Measurements from ENCODE around the gene HOXA13. TPM values are rescaled to one million over a fixed set of nuclear protein-coding genes. Genes with fewer than 3 reads are reported as not detected.

The HOXA13 gene
- total and polyA plus RNA-seq, 4 donors: 0.10 TPM; not detected in 3

- H3K27ac ChIP-seq (ENCODE audit: low read depth, low read length): peak within 1 kb of the TSS; percentile 99
- peaks cover 4% of the 10 kb centered on the region for H3K27me3 ChIP-seq (ENCODE audit: control insufficient read depth, insufficient read depth, low read length)
- H3K36me3 ChIP-seq (ENCODE audit: control insufficient read depth, insufficient read depth, low read length): peaks cover 18% of the 10 kb centered on the region
- peaks cover 74% of the 10 kb centered on the region for H3K4me1 ChIP-seq (ENCODE audit: control insufficient read depth, insufficient read depth, low read length)
- 7% methylated on average over 48 of the region's 53 CpGs for WGBS (ENCODE audit: insufficient coverage)
- no peaks in the 10 kb centered on the region for H3K9me3 ChIP-seq (ENCODE audit: control insufficient read depth, insufficient read depth, low read length)
- peak in 2 of 6 donors; percentile 81 to 96 for DNase-seq (ENCODE audit: low read depth in 4 of 6, low spot score in 6 of 6)
- H3K4me3 ChIP-seq (ENCODE audit: low read depth, low read length): peak within 1 kb of the TSS; percentile 91
Observed at GRCh38 chr7:27151931-27152815, 47.7 kb downstream of the HOXA13 start, which contains the start of gene HOXA3. Gene HOXA3, minus strand, starts transcription at chr7:27152583. Its CDS starts 41,943 bp downstream, at chr7:27110640.

GRCh38 chr7:27151341-27151930 is 48.5 kb downstream of the HOXA13 start:
- Histone ChIP-seq H3K36me3 (ENCODE audit: control insufficient read depth, insufficient read depth, low read length) (peaks cover 23% of the 10 kb centered on the region), H3K27me3 (ENCODE audit: control insufficient read depth, insufficient read depth, low read length) (peaks cover 4% of the 10 kb centered on the region), H3K4me3 (ENCODE audit: low read depth, low read length) (peak overlapping the region; percentile 91), H3K9me3 (ENCODE audit: control insufficient read depth, insufficient read depth, low read length) (no peaks in the 10 kb centered on the region), H3K27ac (ENCODE audit: low read depth, low read length) (peak overlapping the region; percentile 99), H3K4me1 (ENCODE audit: control insufficient read depth, insufficient read depth, low read length) (peaks cover 78% of the 10 kb centered on the region)
- DNase-seq (ENCODE audit: low read depth in 4 of 6, low spot score in 6 of 6): no peak
- WGBS (ENCODE audit: insufficient coverage): under 1% methylated on average over 20 of the region's 27 CpGs

GRCh38 chr7:27150568-27151340 is 49.1 kb downstream of the HOXA13 start:
- H3K4me1 ChIP-seq (ENCODE audit: control insufficient read depth, insufficient read depth, low read length): peaks cover 80% of the 10 kb centered on the region
- H3K27ac ChIP-seq (ENCODE audit: low read depth, low read length): peak overlapping the region; percentile 99
- H3K9me3 ChIP-seq (ENCODE audit: control insufficient read depth, insufficient read depth, low read length): no peaks in the 10 kb centered on the region
- DNase-seq (ENCODE audit: low read depth in 4 of 6, low spot score in 6 of 6): peak in 2 of 6 donors; percentile 94 to 95
- peak overlapping the region; percentile 91 for H3K4me3 ChIP-seq (ENCODE audit: low read depth, low read length)
- WGBS (ENCODE audit: insufficient coverage): under 1% methylated on average over 57 of the region's 58 CpGs
- peaks cover 4% of the 10 kb centered on the region for H3K27me3 ChIP-seq (ENCODE audit: control insufficient read depth, insufficient read depth, low read length)
- H3K36me3 ChIP-seq (ENCODE audit: control insufficient read depth, insufficient read depth, low read length): peaks cover 25% of the 10 kb centered on the region

- no peak for DNase-seq (ENCODE audit: low read depth in 4 of 6, low spot score in 6 of 6)
- Histone ChIP-seq H3K4me1 (ENCODE audit: control insufficient read depth, insufficient read depth, low read length) (peaks cover 82% of the 10 kb centered on the region), H3K27ac (ENCODE audit: low read depth, low read length) (peak overlapping the region; percentile 99), H3K4me3 (ENCODE audit: low read depth, low read length) (peak overlapping the region; percentile 91), H3K27me3 (ENCODE audit: control insufficient read depth, insufficient read depth, low read length) (peaks cover 4% of the 10 kb centered on the region), H3K36me3 (ENCODE audit: control insufficient read depth, insufficient read depth, low read length) (peaks cover 30% of the 10 kb centered on the region), H3K9me3 (ENCODE audit: control insufficient read depth, insufficient read depth, low read length) (no peaks in the 10 kb centered on the region)
- 32% methylated on average over 7 of the region's 13 CpGs for WGBS (ENCODE audit: insufficient coverage)
Observed at GRCh38 chr7:27149842-27150567, 49.9 kb downstream of the HOXA13 start.

- peak overlapping the region; percentile 99 for H3K27ac ChIP-seq (ENCODE audit: low read depth, low read length)
- peak in 2 of 6 donors; percentile 69 to 84 for DNase-seq (ENCODE audit: low read depth in 4 of 6, low spot score in 6 of 6)
- H3K36me3 ChIP-seq (ENCODE audit: control insufficient read depth, insufficient read depth, low read length): peaks cover 30% of the 10 kb centered on the region
- H3K9me3 ChIP-seq (ENCODE audit: control insufficient read depth, insufficient read depth, low read length): no peaks in the 10 kb centered on the region
- WGBS (ENCODE audit: insufficient coverage): 16% methylated on average over 29 of the region's 30 CpGs
- H3K4me3 ChIP-seq (ENCODE audit: low read depth, low read length): peak overlapping the region; percentile 91
- peaks cover 4% of the 10 kb centered on the region for H3K27me3 ChIP-seq (ENCODE audit: control insufficient read depth, insufficient read depth, low read length)
- peaks cover 81% of the 10 kb centered on the region for H3K4me1 ChIP-seq (ENCODE audit: control insufficient read depth, insufficient read depth, low read length)
Observed at GRCh38 chr7:27148756-27149641, 50.9 kb downstream of the HOXA13 start.

GRCh38 chr7:27148031-27148755 is 51.7 kb downstream of the HOXA13 start:
- peak overlapping the region; percentile 91 for H3K4me3 ChIP-seq (ENCODE audit: low read depth, low read length)
- H3K9me3 ChIP-seq (ENCODE audit: control insufficient read depth, insufficient read depth, low read length): no peaks in the 10 kb centered on the region
- WGBS (ENCODE audit: insufficient coverage): 8% methylated on average over 28 of the region's 28 CpGs
- no peak for DNase-seq (ENCODE audit: low read depth in 4 of 6, low spot score in 6 of 6)
- H3K36me3 ChIP-seq (ENCODE audit: control insufficient read depth, insufficient read depth, low read length): peaks cover 35% of the 10 kb centered on the region
- H3K27ac ChIP-seq (ENCODE audit: low read depth, low read length): peak overlapping the region; percentile 99
- H3K27me3 ChIP-seq (ENCODE audit: control insufficient read depth, insufficient read depth, low read length): peaks cover 4% of the 10 kb centered on the region
- H3K4me1 ChIP-seq (ENCODE audit: control insufficient read depth, insufficient read depth, low read length): peaks cover 80% of the 10 kb centered on the region

GRCh38 chr7:27147199-27148030 is 52.5 kb downstream of the HOXA13 start, which contains the start of gene HOXA6:
Gene HOXA6, minus strand, starts transcription at chr7:27147774. Its CDS starts 25 bp downstream, at chr7:27147749.
- Histone ChIP-seq H3K4me3 (ENCODE audit: low read depth, low read length) (peak within 1 kb of the TSS; percentile 91), H3K27ac (ENCODE audit: low read depth, low read length) (peak within 1 kb of the TSS; percentile 99), H3K36me3 (ENCODE audit: control insufficient read depth, insufficient read depth, low read length) (peaks cover 42% of the 10 kb centered on the region), H3K27me3 (ENCODE audit: control insufficient read depth, insufficient read depth, low read length) (peaks cover 4% of the 10 kb centered on the region), H3K4me1 (ENCODE audit: control insufficient read depth, insufficient read depth, low read length) (peaks cover 77% of the 10 kb centered on the region), H3K9me3 (ENCODE audit: control insufficient read depth, insufficient read depth, low read length) (no peaks in the 10 kb centered on the region)
- 10% methylated on average over 63 of the region's 63 CpGs for WGBS (ENCODE audit: insufficient coverage)
- peak in 2 of 6 donors; percentile 87 to 96 for DNase-seq (ENCODE audit: low read depth in 4 of 6, low spot score in 6 of 6)

Measured in spinal cord (tissue), 10 donors.